Hematopoietic multipotent progenitor cell treated with erythropoietin and hydrocortisone succinate and interleukin-3 and kit ligand, for 15 days (in vitro differentiated cells): ENCODE data around the gene SRPK3.

Experiments used
- DNase-seq: peaks from one replicate; pipeline ENCODE4 v3.0.0-alpha.2; 2015; ENCODE audit warnings: low spot score

The SRPK3 gene

DNA sequence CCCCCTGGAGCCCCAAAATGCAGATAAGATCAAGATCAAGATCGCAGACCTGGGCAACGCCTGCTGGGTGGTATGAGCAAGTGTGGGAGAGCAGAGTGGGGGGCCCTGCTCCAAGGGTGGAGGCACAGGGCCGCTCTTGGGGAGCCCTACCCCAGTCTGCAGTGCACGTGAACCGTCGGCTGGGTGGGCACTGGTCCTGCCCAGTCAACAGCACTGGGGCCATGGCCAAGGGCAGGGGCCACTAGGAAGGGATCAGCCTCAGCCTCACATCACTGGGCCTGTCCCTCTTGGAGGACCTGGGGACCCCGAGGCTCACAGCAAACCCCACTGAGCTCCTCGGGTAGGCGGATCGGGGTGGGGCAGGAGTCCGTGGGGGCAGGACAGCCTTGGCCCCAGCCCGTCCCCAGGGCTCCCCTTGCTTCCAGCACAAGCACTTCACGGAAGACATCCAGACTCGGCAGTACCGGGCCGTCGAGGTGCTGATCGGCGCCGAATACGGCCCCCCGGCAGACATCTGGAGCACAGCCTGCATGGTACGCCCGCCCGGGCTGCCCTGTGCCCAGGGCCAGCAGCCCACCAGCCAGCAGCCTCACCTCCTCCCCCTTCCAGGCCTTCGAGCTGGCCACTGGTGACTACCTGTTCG lies 3.6 kb downstream of the SRPK3 start:
- no peak for DNase-seq

DNA sequence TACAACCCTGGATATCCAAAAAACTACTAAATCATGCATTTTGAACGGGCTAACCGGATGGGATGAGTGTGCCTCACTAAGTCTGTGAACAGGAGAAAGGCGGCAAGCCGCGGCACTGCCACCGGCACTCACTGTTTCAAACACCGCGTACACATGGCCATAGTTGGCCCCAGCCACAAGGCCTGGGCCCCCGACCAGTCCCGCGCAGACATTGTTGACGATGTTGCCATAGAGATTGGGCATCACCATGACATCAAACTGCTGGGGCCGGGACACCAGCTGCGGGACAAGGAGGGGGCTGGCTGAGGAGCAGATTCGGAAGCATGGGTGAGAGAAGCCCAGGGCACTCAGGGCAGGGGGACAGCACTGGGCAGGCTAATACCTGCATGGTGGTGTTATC lies 5.8 kb downstream of the SRPK3 start:
- DNase-seq: no peak

DNA sequence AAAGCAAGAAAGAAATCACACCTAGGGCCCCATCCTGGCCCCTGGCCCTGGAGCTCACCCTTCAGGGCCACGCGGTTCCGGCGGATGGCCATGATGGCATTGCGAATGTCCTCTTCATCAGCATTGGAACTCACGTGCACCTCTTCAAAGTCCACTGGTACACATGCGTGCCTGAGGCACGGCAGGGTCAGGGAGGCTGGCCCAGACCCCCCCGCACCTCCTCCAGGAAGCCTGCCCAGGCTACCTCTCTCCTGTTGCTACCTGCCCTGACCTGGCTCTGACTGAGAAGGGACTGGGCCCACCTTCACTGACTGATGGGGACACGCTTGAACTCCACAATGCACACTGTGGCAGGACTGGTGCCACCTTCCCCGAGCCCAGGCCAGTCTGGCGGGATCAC lies 8.8 kb downstream of the SRPK3 start:
- DNase-seq: no peak

DNA sequence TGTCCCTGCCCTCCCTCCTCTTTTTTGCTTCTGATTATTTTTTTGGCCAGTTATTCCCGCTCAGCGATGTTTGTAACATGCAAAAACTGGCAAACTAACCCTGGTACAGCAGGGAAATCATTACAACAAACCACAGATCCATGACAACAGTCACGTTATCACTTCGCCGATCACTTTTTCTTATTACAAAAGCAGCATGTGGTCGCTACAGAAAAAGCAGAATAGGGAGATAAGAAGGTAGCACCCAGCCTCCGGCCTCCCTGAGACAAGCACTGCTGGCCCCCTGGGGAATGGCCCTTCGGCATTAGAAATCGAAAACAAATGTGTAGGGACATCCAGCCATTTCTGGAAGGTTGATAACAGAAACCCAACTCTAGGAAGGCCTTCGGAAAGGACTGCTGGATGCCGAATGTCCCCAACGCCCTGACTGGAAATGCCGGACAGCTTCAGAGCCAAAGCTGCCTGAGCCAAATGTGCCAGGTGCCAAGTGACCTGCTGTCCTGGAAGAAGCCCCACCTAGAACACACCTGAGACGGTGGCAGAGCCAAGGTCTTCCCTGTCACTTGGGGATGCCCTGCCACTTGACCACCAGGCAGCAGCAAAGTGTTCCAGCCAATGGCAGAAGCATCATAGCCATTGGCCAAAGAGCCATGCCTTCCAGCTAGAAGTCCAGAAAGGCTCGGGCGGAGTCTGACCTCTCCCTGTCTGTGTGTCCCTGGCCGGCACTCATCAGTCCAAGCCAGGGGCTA lies 10.4 kb downstream of the SRPK3 start:
- DNase-seq: no peak

DNA sequence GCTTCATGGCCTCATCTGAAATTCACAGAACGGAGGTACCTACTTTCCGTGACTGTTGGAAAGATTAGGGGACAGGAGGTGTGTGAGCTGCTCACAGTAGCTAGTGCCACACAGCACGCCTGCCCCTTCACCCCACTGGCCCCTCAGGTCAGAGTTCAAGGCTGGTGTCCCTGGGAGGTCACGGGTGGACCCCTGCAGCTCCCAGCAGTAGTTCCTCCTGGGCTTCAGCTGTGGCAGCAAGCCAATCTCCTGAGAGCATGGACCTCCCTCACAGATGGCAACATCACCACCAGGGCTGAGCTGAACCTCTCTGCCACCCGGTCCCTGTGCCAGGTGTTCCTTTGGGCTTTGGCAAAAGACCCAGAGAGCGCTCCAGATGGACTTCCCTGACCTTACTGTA lies 11.5 kb downstream of the SRPK3 start:
- no peak for DNase-seq

DNA sequence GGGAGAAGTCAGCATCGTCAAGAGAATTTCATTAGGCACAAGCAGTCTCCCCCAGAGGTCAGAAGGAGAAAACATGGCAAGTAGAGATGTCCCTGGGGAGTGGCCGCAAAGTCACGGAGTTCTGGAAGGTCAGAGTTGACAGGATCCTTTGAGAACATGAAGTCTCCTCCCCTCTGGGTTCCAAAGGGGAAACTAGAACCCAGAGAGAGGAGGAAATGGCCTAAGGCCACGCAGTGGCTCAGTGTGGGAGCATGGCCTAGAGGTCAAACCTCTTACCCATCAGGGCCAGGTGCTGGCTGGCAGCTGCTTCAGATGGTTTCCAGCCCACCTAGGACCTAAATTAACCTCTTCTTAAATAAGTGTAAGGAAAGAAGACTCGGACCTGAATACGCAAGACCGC lies 12.4 kb downstream of the SRPK3 start:
- DNase-seq: peak; percentile 4

DNA sequence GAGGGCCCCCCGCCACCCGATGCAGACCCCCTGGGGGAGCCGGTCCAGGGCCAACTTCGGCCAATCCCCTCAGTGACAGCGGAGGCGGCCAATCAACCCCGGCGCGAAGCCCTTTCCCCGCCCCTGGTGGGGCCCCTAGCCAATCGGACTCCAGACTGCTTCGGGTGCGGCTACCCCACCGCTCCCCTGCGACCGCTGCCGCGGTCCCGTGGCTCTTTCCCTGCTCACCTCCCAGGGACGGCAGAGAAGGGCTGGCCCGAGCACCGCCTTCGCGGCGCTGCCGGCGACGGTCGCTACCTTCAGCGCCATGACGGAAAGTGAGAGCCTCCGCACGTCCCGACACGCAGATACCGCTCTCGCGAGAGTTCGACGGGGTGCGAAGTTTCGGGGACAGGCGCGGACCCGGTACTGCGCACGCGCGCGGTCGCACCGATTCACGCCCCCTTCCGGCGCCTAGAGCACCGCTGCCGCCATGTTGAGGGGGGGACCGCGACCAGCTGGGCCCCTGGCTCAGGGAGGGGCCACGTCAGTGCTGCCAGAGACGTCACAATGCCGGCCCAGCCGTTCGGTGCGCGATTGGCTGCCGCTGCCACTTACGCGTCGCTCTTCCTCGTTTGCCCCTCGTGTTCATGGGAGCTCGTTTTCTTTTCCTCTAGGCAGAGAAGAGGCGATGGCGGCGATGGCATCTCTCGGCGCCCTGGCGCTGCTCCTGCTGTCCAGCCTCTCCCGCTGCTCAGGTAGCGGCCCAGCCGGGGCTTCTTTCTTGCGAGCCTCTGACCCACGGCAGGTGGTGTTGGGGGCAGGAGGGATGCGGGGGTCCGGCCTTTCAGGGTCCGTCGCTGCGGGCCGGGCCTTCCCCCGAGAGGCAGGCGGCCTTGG lies 13.4 kb downstream of the SRPK3 start, which contains the start of the genes IDH3G and SSR4:
IDH3G (minus strand) TSS at position 358 of the 879 bp plus-strand sequence; CDS start at position 309, 49 bp downstream.
SSR4 (plus strand) TSS at position 651 of the 879 bp plus-strand sequence; CDS start at position 671, 20 bp downstream.
- DNase-seq: peak; percentile 93

DNA sequence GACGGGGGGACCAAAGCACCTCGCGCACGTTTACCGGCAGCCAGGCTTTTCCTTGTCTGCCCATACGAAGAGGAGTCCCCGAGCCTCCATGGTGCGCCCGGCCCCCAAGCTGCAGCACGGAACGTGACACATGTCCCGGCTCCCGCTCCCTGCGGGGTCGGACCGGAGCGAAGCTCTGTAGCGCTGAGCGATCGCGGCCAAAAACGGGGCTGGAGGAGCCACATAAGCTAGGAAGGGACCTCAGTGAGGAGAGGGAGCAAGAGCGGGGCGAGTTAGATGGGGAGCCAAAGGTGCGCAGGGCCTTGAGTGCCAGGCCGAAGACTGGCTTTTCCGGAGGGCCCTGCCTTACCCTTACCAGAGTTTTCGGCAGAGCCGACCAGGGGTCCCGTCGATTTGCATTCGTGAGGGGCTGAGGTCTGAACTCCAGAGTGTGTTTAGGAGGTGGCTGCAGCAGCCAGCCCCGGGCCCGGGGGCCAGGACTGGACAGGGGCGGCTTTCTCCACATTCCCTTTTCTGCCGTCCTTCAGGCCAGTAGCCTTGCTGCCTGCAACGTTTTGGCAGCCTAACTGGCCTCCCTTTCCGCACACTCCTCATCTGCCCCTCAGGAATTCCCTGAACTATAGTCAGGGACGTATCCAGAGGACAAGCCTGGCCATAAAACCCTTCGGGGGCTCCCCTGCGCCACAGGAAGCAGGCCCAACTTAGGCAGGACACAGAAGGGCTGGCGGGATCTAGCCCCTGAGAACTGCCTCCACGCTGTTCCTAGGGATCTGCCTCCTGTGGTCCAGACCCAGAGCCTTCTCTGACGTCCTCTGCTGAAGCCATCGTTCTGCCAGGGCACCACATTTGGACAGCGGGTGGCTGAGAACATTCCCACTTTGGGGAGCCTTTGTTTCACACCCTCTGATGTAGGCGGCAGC lies 14.3 kb downstream of the SRPK3 start:
- peak; percentile 5 for DNase-seq

DNA sequence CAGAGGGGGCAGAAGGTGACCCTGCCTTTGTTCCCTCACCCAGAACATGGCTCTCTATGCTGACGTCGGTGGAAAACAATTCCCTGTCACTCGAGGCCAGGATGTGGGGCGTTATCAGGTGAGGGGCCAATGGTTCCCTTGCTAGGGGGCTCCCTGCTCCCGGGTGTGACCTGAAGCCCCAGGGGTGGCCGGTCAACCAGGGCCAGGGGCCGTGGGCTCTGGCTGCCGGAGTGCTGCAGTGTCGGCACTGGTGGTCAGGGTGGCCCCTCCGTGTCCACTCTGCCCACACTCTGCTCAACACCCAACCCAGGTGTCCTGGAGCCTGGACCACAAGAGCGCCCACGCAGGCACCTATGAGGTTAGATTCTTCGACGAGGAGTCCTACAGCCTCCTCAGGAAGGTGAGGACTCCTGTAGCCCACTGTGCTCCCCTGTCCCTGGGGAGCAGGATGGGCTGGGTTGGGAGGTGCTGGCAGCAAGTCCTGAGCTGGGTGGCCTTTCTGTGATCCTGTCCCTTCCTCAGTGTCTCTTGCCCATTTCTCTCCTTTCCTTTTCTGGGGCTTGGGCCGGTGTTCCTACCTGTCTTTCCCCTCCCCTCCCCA lies 16.7 kb downstream of the SRPK3 start:
- no peak for DNase-seq

DNA sequence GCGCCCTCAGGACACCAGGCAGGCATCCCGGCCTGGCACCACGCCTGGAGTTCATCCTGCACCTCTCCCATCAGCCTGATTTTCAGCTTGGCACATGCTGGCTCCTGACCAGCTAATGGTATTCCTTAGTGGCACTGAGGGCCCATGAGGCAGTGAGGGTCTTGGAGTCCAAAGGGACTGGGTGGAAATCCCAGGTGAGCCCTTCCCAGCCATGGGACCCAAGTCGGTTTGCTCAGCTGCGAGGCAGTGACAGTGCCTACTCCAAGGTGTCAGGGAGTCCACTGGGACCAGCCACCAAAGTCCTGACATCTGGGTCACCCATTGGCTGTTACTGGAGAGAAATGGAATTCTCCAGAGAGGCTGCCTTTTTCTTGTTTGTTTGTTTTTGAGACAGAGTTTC lies 18.5 kb downstream of the SRPK3 start:
- DNase-seq: no peak

DNA sequence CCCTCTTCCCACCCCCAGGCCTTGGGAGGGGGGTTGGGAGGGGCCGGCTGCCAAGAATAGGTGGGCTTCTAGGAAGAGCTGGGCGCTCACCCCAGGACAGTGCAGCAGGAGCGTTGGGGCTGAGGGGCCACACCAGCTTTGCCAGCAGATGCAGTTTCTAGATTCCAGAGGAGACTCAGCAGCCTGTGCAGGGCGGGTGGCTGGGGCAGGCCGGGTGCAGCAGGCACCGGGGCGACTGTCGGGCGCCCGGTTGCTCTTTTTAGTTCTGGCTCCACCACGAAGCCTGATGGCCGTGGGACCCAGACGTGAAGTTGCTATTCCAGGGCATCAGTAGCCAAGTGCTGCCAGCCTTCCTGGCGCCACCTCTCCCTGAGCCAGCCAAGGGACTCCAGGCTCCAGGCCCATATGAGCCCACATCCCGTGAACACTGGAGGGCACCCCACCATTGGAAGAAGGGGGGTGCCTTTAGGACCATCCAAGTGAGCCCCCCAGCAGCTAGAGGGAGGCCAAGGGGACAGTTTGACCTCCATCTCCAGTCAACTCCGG lies 19.4 kb downstream of the SRPK3 start:
- DNase-seq: no peak

DNA sequence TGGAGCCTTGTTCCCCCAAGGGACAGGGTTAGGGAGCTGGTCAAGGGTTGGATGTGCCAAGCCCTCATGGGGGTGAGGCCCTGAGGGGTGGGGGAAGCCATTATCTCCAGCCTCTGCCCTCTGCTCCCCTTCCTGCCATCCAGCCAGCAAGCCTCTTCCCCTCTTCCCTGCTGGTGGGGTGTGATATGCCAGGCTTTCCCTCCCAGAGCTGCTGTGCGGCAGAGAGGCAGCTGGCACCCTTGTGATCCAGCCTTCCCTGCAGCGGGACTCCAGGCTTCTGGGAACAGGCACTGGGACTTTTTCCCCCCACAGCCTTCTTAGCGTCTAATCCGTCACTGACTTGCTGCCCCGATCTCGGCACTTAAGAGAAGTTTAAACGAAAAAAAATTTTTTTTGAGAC lies 19.9 kb downstream of the SRPK3 start:
- no peak for DNase-seq

DNA sequence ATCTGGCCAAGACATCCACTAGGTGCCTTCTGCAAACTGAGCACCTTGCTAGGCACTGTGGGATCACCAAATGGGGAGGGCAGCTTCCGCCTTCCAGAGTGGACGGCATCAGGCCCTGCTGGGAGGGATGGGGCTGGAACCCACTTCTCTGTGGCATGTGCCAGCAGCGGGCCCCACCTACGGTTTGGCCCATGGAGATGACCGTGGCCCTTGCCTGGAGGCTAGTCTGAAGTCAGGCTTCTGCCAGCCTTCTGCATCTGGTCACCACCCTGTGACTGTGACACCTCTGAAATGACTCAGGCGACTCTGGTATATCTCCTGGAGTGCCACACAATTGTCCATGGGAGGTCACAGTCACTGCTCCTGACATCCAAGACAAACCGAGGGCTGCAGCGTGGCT lies 20.8 kb downstream of the SRPK3 start:
- no peak for DNase-seq

DNA sequence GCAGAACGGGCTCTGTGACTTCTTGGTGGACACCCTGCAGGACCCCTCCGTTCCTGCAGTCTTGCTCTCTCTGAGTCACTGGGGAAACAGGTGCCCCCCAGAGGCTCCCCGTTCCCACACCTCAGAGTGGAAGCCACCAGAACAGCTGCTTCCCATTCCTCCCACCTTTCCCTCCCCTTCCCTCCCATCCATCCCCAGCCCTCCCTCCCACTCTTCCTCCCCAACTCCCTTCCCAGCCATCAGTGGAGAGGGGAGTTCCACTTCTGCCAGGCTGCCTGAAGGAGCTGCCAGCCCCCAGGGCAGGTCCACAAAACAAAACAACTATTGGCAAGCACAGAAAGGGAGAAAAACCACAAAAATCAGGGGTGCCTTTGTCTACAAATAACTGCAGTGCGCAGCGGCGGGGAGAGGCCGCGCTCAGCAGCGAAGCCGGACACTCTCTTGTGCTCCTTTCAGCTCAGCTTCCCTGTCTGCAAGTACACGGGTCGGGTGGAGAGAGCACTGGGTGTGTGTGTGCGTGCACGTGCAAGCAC lies 21.7 kb downstream of the SRPK3 start:
- DNase-seq: no peak

DNA sequence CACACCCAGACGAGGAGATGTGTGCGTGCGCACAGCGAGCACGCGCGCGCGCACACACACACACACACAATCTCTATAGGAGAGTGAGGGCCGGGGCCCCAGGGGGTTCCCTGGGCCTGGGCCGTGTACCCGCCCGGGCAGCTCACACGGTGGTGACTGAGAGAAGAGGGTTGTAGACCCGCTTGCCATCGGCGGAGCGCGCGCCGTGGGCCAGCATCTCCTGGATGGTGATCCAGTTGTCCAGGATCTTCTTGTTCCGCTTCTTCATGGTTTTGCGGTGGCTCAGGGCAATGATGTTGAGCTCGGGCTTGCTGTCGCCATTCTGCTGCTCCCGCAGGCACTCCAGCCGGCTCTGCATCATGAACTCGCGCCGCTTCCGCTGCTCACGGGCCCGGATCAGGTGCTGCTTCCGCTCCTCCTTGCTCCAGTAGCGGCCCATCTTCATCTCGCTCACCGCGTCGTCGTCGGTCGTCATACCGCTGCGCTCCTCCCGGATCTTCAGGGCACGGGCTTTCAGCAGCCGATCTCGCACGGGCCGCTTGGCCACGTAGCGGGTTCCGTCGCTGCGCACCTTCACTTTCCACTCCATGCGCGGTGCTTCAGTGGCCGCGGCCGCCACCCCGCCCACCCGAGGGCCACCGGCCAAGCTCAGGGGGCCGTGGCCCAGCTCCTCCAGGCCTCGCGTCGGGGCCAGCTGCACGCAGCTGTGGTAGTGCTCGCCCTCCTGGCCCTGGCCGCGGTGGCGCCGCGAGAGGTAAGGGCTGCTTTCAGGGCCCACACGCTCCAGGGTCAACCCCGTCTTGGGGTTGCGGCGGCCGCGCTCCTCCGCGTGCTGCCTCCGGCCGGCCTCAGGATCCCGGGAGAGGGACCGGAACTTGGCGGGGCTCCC lies 22.6 kb downstream of the SRPK3 start:
- DNase-seq: no peak

DNA sequence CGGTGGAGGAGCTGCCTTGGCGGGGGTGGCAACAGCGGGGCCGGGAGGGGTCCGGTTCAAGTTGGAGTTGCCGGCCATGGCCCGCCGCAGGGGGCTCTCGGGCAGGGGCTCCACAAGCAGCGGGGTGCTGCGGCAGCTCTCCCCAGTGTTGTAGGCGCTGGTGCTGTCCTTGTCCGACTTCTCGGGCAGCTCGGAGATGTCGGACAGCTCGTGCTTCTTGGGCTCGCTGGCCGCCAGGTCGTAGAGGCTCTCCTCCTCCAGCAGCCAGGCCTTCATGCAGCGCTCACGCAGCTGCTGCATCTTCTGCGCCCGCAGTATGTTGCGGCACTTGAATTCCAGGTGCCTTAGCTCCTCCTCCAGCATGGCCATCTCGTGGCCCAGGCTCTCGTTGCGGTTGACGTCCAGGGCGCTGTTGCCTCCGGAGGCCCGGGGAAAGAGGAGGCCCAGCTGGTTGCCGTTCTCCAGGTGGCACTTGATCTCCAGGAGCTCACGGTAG lies 23.3 kb downstream of the SRPK3 start:
- no peak for DNase-seq

DNA sequence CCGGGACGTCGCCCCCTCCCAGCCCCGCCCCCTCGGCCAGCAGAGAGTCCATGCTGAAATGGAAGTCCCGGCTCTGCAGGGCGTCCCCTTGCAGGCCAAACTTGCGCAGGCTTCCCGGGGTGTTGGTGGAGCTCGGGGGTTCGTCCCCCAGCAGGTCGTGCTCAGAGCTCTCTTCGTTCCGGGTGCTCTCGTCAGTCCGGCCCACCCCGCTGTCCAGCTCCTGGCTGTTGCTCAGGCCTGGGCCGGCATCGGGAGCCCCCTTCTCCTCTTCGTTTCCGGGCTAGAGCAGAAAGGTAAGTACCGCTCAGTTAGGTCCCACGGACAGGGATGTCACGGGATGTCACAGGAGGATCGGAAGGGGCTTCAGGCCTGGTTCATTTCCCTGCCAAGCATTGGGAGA lies 23.8 kb downstream of the SRPK3 start:
- no peak for DNase-seq

DNA sequence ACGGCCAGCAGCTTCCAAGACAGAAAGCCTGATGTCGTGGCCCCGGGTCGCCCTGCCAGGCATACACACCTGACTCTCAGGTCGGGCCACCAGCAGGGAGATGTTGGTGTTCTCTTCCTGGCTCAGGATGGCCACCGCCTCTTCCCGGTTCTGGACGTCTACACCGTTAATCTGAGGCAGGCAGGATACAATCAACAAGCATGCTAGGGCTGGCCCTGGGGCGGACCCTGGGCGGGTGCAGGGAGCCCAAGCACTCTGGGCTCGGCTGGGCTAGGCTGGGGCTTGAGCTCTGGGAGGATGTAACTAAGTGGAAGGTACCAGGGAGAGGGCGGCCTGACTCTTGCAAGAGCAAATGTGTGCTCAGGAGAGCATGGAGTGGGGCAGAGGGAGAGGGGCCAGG lies 24.6 kb downstream of the SRPK3 start:
- no peak for DNase-seq

DNA sequence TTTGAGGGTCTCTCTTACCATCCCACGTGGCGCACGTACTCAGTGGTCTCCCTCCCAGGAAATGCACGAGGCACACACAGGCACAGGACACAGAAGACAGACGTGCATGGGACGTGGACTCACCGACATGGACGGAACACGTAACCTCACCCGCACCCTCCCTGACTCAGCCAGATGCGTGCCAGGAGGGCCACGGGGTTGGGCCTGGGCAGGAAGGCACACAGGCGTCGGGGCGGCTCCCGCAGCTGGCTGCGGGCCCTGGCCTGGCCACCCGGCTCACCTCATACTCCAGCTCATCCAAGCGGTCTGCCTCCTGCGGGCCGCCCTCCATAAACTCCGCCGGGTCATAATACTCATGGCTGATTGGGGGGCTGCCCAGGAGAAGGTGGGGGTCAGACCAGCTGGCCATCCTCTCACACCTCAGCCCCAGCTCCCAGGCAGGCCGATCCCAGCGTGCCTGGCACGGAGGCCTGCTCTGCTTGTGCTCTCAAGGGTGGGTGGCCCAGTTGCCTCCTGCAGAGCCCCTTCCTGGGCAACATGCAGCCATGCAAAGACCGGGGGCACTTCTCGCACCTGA lies 26.2 kb downstream of the SRPK3 start:
- no peak for DNase-seq
